Inflammatory macrophage treated with lipopolysaccharide for 4 hours (primary cell): Measurements from ENCODE around the gene GLYR1.
"Not testable (repeated sequence)": the region's sequence is repeated elsewhere in the genome, so short reads cannot be mapped to it uniquely, and the experiment has no call there.

ENCODE experiments used
- DNase-seq: peaks from one replicate; pipeline ENCODE4 v3.0.0-alpha.2; 2020

Gene GLYR1

DNA sequence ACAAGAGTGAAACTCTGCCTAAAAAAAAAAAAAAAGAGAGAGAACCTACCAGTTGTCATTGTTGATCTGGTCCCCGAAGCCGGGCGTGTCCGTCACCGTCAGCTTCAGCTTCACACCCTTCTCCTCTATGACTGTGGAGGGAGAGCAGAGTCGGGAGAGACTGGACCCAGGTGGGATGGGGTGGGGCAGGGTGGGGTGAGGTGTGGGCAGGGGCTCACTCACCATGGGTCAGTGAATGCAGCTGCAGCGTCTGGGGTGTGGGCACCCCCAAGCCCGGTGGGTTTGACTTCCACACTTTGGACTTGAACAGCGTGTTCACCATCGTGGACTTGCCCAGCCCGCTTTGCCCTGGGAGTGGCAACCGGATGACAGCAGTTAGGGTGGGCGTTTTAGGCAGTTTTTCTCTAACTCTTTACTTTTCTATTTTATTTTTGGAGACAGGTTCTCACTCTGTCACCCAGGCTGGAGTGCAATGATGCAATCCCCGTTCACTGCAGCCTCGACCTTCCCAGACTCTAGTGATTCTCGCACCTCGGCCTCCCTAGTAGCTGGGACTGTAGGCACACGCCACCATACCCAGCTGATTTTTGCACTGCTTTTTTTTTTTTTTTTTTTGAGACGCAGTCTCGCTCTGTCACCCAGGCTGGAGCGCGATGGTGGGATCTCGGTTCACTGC is 61.2 kb downstream of the GLYR1 start:
- no peak for DNase-seq

- DNase-seq, result not testable (repeated sequence)
Observed at GRCh38 chr16:4784444-4784987, 62.6 kb downstream of the GLYR1 start.

GRCh38 chr16:4783951-4784336 is 63.1 kb downstream of the GLYR1 start:
- DNase-seq, result no peak

- DNase-seq, result no peak
Observed at GRCh38 chr16:4783251-4783950, 63.7 kb downstream of the GLYR1 start.

DNA sequence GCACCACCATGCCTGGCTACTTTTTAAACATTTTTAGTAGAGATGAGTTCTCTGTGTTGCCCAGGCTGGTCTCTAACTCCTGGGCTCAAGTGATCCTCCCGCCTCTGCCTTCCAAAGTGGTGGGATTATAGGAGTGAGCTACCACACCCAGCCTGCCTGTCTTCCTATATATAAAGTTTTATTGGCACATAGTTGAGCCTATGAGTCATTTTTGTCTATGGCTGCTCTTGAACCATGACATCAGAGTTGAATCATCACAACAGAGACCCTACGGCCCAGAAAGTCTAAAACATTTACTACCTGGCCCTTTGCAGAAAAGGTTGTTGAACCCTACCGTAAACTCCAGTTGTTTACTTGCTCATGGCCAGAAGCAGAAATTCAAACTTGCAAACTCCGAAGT is 66.9 kb downstream of the GLYR1 start:
- no peak for DNase-seq

DNA sequence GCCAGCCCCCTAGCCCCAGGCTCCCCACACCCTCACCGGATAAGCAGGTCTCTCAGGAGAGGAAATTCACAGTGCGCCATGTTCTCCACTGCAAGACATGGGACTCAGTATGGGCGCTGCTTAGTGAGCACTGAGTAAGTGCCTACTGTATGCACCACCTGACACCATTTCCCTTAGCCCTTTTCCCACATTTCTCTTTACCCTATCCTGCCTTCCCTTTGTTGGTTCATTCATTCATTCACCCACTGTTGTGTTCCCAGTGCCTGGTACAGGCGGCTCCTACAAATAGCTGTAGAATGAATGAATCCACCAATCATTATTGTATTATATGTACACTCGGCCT is 69.1 kb downstream of the GLYR1 start:
- no peak for DNase-seq

- no peak for DNase-seq
Observed at GRCh38 chr16:4777339-4778049, 69.6 kb downstream of the GLYR1 start.

GRCh38 chr16:4776141-4776705 is 70.9 kb downstream of the GLYR1 start:
- DNase-seq, result no peak

GRCh38 chr16:4775005-4775404 is 72.1 kb downstream of the GLYR1 start:
- no peak for DNase-seq

DNA sequence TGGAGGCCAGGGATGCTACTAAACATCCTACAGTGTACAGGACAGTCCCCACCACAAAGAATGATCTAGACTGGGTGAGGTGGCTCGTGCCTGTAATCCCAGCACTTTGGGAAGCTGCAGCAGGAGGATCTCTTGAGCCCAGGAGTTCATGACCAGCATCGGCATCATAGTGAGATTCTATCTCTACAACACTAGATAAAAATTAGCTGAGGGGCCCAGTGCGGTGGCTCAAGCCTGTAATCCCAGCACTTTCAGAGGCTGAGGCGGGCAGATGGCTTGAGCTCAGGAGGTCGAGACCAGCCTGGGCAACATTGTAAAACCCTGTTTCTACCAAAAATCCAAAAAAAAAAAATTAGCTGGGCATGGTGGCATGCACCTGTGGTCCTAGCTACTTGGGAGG is 74.7 kb downstream of the GLYR1 start:
- no peak for DNase-seq

DNA sequence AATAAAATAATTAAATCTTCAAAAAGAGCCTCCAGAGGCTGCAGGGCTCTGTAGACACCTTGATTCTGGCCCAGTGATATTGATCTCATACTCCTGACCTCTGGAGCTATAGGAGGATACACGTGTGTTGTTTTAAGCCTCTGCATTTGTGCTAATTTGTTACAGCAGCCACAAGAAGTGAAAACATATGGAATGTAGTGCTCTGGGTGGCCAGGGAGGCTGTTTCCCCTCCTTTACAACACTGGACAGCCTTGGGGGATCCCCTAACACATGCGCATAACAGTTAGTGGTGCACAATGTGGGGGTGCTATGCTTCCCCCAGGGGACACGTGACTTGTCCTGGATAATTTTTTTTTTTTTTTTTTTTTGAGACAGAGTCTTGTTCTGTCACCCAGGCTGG is 75.4 kb downstream of the GLYR1 start:
- DNase-seq, result no peak

DNA sequence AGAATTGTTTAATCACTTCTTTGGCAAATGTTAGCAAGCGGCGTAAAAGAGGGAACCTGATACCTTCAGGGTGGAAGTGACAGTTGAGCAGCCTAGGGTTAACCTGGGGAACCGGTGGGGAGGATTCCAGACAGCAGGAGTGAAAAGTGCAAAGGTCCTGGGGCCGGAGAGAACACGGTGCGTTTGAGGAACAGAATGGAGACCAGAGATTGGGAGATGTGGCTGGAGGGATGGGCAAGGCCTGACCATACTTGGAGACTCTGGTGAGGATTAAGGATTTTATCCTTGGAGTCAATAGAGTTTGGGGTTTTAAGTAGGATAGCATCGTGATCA is 77.8 kb downstream of the GLYR1 start:
- no peak for DNase-seq

GRCh38 chr16:4768549-4769305 is 78.4 kb downstream of the GLYR1 start:
- DNase-seq, result peak; percentile 95

GRCh38 chr16:4767872-4768548 is 79.1 kb downstream of the GLYR1 start:
- peak; percentile 55 for DNase-seq

GRCh38 chr16:4766875-4767628 is 80.0 kb downstream of the GLYR1 start, which contains the start of gene ZNF500:
ZNF500 (minus strand) TSS chr16:4767162; CDS start chr16:4765978, 1,184 bp downstream.
- peak; percentile 97 for DNase-seq

GRCh38 chr16:4765511-4766474 is 81.3 kb downstream of the GLYR1 start:
- no peak for DNase-seq

DNA sequence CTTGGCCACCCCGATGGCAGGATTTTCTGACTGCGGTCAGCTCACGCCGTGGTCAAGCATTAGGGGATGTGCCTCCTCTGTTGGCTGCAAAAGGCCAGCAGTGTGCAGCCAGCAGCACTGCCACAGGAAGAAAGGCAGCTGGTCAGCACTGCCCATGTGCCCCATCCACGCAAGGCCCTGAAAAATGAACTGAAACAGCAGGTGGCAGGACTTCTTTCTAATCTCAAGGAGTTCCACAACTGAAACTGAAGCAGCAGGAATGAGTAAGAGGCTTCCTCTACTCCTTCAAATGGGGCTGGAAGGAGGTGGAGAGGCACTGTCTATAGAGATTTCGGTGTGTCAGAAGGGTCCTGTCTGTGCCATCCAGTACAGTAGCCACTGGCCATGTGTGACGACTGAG is 83.3 kb downstream of the GLYR1 start:
- peak; percentile 23 for DNase-seq

DNA sequence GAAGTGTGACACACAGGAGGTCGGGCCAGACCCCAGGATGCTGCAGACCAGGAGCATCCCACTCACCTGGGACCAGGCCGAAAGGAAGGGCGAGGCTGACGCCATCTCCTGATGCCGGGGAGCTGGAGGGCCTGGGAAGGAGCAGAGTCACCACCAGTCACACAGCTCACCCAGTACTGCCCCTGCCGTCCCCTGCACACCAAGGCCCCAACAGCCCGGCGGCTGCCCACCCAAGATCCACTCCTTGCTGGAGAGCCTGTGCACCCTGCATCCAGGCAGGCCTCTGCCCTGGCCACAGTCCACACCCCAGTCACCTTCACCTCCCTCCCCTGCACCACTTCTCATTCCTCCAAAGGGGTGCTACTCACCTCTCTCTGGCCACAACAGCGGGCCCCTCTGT is 84.9 kb downstream of the GLYR1 start:
- no peak for DNase-seq

DNA sequence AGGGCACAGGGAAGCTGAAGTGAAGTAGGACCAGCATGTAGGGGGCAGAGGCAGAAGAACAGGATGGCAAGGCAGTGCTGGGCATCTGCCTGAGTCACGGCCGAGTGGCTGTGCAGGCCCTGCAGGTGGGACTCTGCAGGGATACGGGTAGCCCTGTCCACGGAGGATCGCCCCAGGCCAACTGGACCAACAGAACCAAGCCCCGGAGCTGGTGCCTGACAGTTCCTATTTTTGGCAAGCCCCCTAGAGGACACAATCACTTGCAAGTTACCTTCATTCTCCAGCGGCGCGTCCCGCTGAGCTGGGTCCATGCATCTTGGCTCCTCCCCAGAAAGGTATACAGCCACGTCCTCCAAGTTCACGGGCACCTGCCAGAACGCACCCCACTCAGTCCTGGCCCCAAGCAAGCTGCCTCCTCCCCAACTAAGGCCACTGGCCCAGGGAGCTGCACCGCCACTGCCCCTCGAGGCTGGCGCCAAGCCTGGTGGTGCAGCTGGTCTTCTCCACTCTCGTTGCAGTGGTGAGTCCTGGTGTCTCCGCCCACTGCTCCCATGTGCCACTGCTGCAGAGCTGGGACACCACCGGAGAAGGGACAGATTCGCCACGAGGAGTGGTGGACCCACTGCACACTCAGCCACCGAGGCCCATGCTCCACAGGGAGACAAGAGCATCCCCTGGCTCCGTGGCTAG is 86.7 kb downstream of the GLYR1 start:
- no peak for DNase-seq

DNA sequence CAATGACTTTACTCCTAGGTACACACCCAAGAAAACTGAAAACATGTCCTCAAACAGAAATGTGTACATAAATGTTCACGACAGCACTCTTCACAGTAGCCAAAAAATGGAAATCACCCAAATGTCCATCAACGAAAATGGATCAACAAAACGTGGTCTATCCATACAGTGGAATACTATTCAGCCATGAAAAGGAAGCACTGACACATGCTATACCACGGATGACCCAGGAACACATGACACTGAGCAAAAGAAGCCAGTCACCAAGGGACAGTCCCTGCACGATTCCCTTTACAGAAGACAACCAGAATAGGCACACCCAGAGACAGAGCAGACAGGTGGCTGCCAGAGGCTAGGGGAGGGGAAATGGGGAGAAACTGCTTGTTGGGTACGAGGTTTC is 91.4 kb downstream of the GLYR1 start:
- DNase-seq, result no peak
